Putamen (tissue), 1 donor: ENCODE measurements around the gene PSMA2.

Experiments
- DNase-seq: peaks from one replicate; pipeline ENCODE4 v3.0.0-alpha.2; 2016; ENCODE audit warnings: low spot score

The PSMA2 gene

GRCh38 chr7:42931834-42932651 lies at the start of gene PSMA2, which contains the start of gene MRPL32:
PSMA2 (minus strand) TSS chr7:42932174; CDS start chr7:42932158, 16 bp downstream.
MRPL32 (plus strand) TSS chr7:42932376; CDS start chr7:42932387, 11 bp downstream.
- peak; percentile 97 for DNase-seq

- no peak for DNase-seq
Measured at GRCh38 chr7:42981601-42982000, 49.6 kb upstream of the PSMA2 start.

- no peak for DNase-seq
Measured at GRCh38 chr7:42980514-42980913, 48.5 kb upstream of the PSMA2 start.

GRCh38 chr7:42980084-42980483 lies 48.1 kb upstream of the PSMA2 start:
- DNase-seq: no peak

GRCh38 chr7:42978496-42978895 lies 46.5 kb upstream of the PSMA2 start:
- DNase-seq: no peak

GRCh38 chr7:42976371-42976770 lies 44.4 kb upstream of the PSMA2 start:
- DNase-seq: peak; percentile 35

GRCh38 chr7:42972699-42973500 lies 40.9 kb upstream of the PSMA2 start:
- no peak for DNase-seq

- DNase-seq: no peak
Measured at GRCh38 chr7:42967391-42967790, 35.4 kb upstream of the PSMA2 start.

GRCh38 chr7:42964849-42965805 lies 33.2 kb upstream of the PSMA2 start:
- DNase-seq: peak; percentile 58

- DNase-seq: no peak
Measured at GRCh38 chr7:42964293-42964692, 32.3 kb upstream of the PSMA2 start.

- DNase-seq: no peak
Measured at GRCh38 chr7:42961170-42961569, 29.2 kb upstream of the PSMA2 start.

- DNase-seq: no peak
Measured at GRCh38 chr7:42960762-42961161, 28.8 kb upstream of the PSMA2 start.

- DNase-seq: no peak
Measured at GRCh38 chr7:42959549-42959948, 27.6 kb upstream of the PSMA2 start.

- no peak for DNase-seq
Measured at GRCh38 chr7:42956062-42956461, 24.1 kb upstream of the PSMA2 start.

GRCh38 chr7:42953994-42954393 lies 22.0 kb upstream of the PSMA2 start:
- no peak for DNase-seq

- no peak for DNase-seq
Measured at GRCh38 chr7:42952328-42952727, 20.4 kb upstream of the PSMA2 start.

GRCh38 chr7:42950417-42950816 lies 18.4 kb upstream of the PSMA2 start:
- no peak for DNase-seq

GRCh38 chr7:42947521-42947920 lies 15.5 kb upstream of the PSMA2 start:
- no peak for DNase-seq

GRCh38 chr7:42946627-42946950 lies 14.6 kb upstream of the PSMA2 start:
- no peak for DNase-seq

- DNase-seq: no peak
Measured at GRCh38 chr7:42945821-42946626, 14.1 kb upstream of the PSMA2 start.
